ENCODE data around the gene RAB37. TPM values are rescaled to one million over a fixed set of nuclear protein-coding genes. Genes with fewer than 3 reads are reported as not detected.

Gene RAB37
- total and polyA plus RNA-seq, 9 of the 15 experiments (the other 6 are each of a cell fraction or from before 2014, with no cell fraction given) = 0.03 to 0.27 (median 0.11) TPM; not detected in 4

DNA sequence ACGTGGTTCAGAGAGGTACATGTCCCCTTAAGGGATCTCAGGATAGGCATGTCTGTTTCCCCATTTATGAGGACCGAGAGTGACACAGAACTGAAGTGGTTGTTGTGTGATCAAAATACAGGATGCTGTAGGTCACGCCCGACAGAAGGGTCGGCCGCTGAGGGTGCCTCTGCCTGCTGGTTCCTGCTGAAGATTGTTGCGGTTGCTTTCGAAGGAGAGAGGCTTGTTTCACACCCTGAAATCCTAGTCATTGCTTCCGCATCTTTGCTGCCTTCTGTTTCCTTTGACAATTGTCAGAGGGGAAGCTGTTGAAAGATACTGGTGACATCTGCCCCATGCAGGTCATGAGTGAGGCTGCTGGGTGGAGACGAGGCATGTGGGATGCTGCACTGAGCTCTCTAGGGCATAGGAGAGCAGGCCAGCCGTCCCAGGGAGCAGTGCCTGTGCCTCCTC is 42.9 kb downstream of the RAB37 start:
- Histone ChIP-seq H3K9me1 (ENCODE audit: control insufficient read depth, insufficient read depth, low read length) (peaks cover 2% of the 10 kb centered on the region), H3K79me2 (ENCODE audit: control insufficient read depth, insufficient read depth, low read length) (peaks cover 22% of the 10 kb centered on the region), H2AFZ (ENCODE audit: low read depth, low read length) (no peak overlapping the region), H3K4me1 (replicated peaks in 1 of 2; ENCODE audit: control insufficient read depth in 2 of 2, insufficient read depth in 2 of 2, low read length in 2 of 2) (peaks cover 8 to 20% of the 10 kb centered on the region in 2 experiments; a peak in 4 of 5 replicates), H3K27ac (ENCODE audit: extremely low read depth, low read depth, low read length) (no peak overlapping the region), H4K20me1 (replicated peaks; ENCODE audit: control insufficient read depth, insufficient read depth, low read length) (peaks cover 11% of the 10 kb centered on the region; the same call in 1 of the 2 replicates), H3K9me3 (replicated peaks; ENCODE audit: control insufficient read depth, insufficient read depth, low read depth, low read length) (no peaks in the 10 kb centered on the region), H3K4me3 (no peak overlapping the region), H3K4me2 (ENCODE audit: insufficient read depth, low read length) (no peak overlapping the region), H3K36me3 (ENCODE audit: control insufficient read depth, insufficient read depth, low read length) (peaks cover 19% of the 10 kb centered on the region; the same call in 2 of the 3 replicates), H3K9ac (ENCODE audit: insufficient read depth in 1 of 2, low read depth in 2 of 2, low read length in 2 of 2) (no peak overlapping the region), H3K27me3 (ENCODE audit: control insufficient read depth in 2 of 2, insufficient read depth in 2 of 2, low read length in 2 of 2) (no peaks in the 10 kb centered on the region)
- POLR2A ChIA-PET = interaction anchor here (0.6 kb wide), 1 partner anchor 14 kb away, joined by 3 read pairs; no protein-coding TSS in a partner anchor
- CTCF ChIA-PET (ENCODE audit: low intra/inter-chr PET ratio) = interaction anchor here (2.5 kb wide), 1 partner anchor 36 kb away, joined by 14 read pairs; no protein-coding TSS in a partner anchor
- in situ Hi-C loops (cut with MboI) (no loop called here), intact Hi-C loops (cut with micrococcal nuclease) (loop anchor here (2.0 kb wide), 2 partner anchors 35 to 123 kb away; no protein-coding TSS in a partner anchor)
- no peak for FAIRE-seq
- 73% methylated on average over 11 of the region's 11 CpGs for WGBS (ENCODE audit: insufficient coverage, low coverage, missing lambda C conversion rate)
- no peak for DNase-seq (ENCODE audit: extremely low read depth in 1 of 4, low spot score in 3 of 4)
- no TSS peak for BruUV-seq (replicated peaks)
- no peak for ATAC-seq
- TF ChIP-seq, protein P1, sequence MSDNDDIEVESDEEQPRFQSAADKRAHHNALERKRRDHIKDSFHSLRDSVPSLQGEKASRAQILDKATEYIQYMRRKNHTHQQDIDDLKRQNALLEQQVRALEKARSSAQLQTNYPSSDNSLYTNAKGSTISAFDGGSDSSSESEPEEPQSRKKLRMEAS (CRISPR knock-in tag; IDR thresholded peaks at IDR 0.05) = peak; percentile 26; the same call in 1 of the 2 replicates
- TF ChIP-seq, protein P2, sequence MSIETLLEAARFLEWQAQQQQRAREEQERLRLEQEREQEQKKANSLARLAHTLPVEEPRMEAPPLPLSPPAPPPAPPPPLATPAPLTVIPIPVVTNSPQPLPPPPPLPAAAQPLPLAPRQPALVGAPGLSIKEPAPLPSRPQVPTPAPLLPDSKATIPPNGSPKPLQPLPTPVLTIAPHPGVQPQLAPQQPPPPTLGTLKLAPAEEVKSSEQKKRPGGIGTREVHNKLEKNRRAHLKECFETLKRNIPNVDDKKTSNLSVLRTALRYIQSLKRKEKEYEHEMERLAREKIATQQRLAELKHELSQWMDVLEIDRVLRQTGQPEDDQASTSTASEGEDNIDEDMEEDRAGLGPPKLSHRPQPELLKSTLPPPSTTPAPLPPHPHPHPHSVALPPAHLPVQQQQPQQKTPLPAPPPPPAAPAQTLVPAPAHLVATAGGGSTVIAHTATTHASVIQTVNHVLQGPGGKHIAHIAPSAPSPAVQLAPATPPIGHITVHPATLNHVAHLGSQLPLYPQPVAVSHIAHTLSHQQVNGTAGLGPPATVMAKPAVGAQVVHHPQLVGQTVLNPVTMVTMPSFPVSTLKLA (conservative IDR thresholded peaks at IDR 0.05) = no peak
- TF ChIP-seq NR2C2 (CRISPR knock-in tag; IDR thresholded peaks at IDR 0.05) (0 out of 2 replicates have a peak, but pooled peaks have one; percentile 31), NR2C2 (tag; IDR thresholded peaks at IDR 0.05) (no peak)
- TF ChIP-seq, protein P3, sequence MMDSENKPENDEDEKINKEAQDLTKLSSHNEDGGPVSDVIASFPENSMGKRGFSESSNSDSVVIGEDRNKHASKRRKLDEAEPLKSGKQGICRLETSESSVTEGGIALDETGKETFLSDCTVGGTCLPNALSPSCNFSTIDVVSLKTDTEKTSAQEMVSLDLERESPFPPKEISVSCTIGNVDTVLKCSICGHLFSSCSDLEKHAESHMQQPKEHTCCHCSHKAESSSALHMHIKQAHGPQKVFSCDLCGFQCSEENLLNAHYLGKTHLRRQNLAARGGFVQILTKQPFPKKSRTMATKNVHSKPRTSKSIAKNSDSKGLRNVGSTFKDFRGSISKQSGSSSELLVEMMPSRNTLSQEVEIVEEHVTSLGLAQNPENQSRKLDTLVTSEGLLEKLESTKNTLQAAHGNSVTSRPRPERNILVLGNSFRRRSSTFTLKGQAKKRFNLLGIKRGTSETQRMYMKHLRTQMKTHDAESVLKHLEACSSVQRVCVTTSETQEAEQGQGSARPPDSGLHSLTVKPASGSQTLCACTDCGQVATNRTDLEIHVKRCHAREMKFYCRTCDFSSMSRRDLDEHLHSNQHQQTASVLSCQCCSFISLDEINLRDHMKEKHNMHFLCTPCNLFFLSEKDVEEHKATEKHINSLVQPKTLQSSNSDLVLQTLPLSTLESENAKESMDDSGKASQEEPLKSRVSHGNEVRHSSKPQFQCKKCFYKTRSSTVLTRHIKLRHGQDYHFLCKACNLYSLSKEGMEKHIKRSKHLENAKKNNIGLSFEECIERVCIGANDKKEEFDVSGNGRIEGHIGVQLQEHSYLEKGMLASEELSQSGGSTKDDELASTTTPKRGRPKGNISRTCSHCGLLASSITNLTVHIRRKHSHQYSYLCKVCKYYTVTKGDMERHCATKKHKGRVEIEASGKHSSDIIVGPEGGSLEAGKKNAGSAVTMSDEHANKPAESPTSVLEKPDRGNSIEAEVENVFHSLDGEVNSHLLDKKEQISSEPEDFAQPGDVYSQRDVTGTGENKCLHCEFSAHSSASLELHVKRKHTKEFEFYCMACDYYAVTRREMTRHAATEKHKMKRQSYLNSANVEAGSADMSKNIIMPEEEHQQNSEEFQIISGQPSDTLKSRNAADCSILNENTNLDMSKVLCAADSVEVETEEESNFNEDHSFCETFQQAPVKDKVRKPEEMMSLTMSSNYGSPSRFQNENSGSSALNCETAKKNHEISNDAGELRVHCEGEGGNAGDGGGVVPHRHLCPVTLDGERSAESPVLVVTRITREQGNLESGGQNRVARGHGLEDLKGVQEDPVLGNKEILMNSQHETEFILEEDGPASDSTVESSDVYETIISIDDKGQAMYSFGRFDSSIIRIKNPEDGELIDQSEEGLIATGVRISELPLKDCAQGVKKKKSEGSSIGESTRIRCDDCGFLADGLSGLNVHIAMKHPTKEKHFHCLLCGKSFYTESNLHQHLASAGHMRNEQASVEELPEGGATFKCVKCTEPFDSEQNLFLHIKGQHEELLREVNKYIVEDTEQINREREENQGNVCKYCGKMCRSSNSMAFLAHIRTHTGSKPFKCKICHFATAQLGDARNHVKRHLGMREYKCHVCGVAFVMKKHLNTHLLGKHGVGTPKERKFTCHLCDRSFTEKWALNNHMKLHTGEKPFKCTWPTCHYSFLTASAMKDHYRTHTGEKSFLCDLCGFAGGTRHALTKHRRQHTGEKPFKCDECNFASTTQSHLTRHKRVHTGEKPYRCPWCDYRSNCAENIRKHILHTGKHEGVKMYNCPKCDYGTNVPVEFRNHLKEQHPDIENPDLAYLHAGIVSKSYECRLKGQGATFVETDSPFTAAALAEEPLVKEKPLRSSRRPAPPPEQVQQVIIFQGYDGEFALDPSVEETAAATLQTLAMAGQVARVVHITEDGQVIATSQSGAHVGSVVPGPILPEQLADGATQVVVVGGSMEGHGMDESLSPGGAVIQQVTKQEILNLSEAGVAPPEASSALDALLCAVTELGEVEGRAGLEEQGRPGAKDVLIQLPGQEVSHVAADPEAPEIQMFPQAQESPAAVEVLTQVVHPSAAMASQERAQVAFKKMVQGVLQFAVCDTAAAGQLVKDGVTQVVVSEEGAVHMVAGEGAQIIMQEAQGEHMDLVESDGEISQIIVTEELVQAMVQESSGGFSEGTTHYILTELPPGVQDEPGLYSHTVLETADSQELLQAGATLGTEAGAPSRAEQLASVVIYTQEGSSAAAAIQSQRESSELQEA (IDR thresholded peaks at IDR 0.05; ENCODE audit: low read depth) = no peak
- TF ChIP-seq, protein P4, sequence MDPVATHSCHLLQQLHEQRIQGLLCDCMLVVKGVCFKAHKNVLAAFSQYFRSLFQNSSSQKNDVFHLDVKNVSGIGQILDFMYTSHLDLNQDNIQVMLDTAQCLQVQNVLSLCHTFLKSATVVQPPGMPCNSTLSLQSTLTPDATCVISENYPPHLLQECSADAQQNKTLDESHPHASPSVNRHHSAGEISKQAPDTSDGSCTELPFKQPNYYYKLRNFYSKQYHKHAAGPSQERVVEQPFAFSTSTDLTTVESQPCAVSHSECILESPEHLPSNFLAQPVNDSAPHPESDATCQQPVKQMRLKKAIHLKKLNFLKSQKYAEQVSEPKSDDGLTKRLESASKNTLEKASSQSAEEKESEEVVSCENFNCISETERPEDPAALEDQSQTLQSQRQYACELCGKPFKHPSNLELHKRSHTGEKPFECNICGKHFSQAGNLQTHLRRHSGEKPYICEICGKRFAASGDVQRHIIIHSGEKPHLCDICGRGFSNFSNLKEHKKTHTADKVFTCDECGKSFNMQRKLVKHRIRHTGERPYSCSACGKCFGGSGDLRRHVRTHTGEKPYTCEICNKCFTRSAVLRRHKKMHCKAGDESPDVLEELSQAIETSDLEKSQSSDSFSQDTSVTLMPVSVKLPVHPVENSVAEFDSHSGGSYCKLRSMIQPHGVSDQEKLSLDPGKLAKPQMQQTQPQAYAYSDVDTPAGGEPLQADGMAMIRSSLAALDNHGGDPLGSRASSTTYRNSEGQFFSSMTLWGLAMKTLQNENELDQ (CRISPR knock-in tag; IDR thresholded peaks at IDR 0.05; ENCODE audit: borderline replicate concordance) = no peak

Measured in K562 (cell line).